GM19395 (cell line): Measurements from ENCODE around the gene SENP8.

ENCODE experiments used
- ATAC-seq: cut with Tn5 transposase; IDR thresholded peaks from one replicate; pipeline ENCODE4 v1.9.1; 2021; ENCODE audit warnings: mild to moderate bottlenecking, moderate library complexity; ENCODE audit not compliant: unreplicated experiment

SENP8 gene

DNA sequence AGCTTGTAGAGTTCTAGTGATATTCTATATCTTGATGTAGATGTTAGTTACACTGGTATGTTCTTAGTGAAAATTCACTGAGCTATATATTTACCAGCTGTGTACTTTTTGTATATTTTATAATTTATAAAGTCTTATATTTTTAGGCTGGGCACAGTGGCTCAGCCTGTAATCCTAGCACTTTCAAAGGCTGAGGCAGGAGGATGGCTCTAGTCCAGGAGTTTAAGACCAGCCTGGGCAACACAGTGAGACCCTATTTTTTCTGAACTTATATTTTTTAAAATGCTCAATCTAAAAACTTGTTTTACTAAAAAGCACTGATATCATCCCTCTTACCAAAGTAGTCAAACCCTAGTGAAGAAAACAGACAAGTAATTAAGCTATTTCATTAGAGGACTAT is 5.4 kb upstream of the SENP8 start:
- ATAC-seq, result no peak

DNA sequence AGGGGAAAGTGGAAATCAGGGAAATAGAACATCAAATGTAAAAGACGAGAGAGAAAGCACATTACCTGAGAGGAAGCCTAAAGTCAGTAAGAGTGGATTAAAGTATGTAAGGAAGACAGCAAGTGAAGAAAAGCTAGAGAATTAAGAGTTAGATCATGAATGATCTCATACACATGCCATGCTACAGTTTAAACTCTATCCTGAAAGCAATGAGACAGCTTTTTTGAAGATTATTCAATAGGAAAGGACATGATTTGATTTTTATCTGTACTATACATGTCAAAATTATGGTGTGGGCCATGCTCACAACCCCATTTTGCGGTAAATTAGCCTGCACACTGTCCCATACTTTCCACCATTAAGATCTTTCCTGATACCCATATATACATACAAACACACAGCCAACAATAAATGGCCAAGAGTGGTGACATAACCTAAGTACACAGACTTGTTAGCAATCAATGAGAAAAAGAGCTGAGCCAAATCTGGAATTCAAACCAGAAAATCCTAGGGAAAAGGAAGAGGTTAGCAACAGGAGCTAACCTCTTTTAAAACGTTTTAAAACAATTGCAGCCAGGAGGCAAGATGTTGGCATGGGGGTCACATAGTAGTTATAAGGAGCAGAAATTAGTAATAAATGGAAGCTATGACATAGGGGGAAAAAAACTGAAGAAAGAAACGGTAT is 4.7 kb upstream of the SENP8 start:
- no peak for ATAC-seq

- no peak for ATAC-seq
Observed at GRCh38 chr15:72116731-72117485, 1.3 kb upstream of the SENP8 start.

DNA sequence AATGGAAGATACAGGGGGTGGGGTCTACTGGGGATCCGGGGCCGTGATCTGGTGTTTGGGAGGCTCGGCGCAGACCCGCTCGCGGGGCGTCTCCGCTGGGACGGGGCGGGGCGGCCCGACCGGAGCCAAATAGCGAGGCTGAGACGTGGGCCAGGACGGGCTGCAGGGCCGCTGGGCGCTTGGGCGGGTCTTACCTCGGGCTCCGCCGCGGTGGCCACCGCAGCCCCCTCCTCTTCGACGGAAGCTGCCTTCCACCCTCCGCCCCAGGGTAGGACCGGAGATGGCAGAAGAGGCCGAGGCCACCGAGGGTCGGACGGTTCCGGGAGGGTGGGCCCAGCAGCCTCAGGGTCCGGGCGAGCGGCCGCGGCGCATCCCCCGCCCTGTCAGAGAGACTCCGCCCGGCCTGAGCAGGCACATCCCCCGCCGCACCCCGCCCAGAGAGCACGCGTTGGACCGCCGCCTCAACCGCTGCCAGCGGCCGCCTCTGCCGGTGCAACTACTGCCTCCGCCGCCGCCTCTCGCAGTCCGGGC is 652 bp upstream of the SENP8 start:
- ATAC-seq, result peak; percentile 74

DNA sequence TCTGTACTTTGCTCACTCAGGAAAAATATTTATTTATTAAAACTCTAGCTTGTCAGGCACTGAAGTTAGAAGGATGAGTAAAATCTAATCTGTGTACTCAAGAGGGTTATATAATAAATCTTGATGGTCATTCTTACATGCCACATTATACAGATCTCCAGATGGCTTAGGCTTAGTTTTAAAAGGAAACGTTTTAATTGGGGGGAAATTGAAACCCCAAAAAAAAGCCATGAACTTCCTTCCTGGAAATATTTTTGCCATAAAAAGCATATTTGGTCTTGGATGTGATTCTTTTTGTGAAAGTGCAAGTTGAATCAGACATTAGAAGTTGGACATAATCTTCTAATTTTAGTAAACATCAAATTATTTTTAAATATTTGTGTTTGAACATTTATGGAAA is 6.0 kb downstream of the SENP8 start:
- ATAC-seq, result no peak

- no peak for ATAC-seq
Observed at GRCh38 chr15:72127724-72128322, 9.6 kb downstream of the SENP8 start.

DNA sequence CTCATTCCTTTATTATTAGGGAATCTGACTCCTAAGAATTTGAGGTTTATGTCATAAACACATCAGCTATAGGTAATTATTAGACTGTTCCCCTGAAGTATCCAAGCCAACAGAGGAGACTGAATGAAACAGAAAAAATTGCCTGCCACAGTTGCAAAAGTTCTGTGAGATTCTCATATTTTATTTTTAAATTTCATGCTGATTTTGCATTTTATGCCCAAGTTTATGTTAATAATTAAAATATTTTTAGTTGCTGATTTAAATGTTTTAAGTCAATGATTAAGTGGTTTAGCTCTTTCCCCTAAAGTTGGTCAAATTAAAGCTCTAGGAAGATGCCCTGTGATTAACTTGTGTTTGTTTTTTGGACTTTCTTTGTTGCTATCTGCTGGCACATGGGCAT is 10.2 kb downstream of the SENP8 start:
- ATAC-seq, result no peak

GRCh38 chr15:72130272-72130671 is 12.1 kb downstream of the SENP8 start:
- ATAC-seq, result no peak

DNA sequence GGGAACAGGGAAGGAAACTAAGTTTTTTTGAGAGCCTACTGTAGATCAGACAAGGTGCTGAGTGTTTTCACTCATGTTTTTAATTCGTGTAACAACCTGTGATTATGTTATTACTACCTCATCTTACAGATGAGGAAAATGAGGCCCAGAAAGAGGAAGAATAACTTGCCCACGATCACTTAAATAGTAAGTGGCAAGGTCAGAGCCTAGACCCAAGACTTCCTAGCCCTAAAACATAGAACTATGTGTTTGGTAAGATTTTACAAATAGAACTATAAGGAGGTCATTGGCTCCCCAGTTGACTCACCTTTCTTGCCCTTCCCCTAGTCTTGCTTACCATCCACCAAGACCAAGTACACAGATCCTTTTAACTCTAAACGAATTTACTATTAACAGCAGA is 13.7 kb downstream of the SENP8 start:
- ATAC-seq, result no peak

DNA sequence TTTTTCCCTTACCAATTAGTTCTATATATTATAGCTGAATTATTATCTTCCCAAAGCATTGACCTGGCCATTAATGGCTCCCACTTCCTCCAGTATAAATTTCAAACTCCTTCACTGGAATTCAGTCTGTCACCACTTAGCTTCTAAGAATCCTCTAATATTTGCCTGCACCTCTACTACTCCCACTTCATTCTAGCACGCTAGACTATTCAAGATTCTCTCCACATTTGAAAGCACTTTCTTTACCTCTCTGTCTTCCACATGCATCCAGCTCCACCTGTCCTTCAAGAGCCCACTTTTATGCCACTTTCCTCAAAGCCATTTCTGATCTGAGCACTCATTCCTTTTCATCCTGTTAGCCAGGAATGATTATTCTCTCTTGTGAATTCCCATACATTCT is 15.0 kb downstream of the SENP8 start:
- ATAC-seq, result no peak

DNA sequence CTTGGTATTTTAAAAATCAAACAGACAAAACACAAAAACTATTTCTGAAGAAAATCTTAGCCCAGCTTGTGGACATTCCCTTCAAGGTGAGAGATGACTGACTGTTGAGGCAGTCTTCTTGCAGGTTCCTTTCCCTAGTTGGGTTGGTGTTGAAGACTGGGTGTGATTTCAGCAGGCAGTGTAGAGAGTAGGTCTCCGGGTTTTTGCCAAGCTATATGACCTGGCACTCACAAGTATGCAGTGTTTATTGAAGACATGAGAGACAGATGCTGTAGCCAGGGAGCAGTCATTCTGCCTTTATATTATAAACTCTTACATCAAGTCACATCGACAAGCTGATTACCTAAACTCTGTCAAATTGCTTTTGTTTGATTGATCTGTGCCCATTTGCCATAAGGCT is 17.5 kb downstream of the SENP8 start:
- ATAC-seq, result no peak

DNA sequence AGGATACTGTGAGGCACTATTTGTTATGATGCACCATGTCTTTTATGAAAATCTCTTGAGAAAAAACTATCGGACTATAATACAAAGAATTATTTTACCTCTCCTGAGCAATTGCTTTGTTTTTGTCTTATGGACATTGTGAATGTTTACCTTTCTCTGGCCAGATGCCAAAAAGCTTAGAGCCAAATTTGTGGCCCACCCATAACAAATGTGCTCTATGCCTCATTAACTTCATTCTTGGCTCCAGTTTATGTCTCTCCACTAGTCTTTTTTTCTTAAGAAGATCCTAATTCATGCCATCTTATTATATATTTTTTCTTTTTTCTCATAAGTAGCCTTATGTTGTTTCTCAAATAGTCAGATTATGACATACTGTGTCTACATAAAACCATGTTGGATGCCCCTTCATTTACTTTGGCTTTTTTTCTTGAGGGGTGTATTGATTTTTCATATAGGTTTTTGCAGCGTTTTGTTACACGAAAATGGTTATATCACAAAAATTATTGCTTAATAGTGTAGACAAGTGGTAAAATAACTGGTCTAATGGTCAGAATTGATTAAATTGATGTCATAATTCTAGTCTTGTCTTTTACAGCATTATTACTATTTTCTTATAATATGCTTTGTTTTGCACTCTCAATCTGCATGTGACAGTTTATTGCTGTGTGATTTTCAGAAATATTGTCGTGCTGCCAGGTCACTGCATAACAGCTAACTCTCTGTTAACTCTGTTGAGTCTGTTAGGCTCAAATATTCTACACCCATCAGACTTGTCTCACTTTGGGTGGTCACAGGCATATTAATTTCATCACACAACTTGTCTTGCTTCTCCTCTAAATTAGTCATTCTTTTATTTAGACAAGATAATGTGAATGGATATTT is 18.2 kb downstream of the SENP8 start:
- ATAC-seq, result no peak

- no peak for ATAC-seq
Observed at GRCh38 chr15:72139667-72140066, 21.5 kb downstream of the SENP8 start.

DNA sequence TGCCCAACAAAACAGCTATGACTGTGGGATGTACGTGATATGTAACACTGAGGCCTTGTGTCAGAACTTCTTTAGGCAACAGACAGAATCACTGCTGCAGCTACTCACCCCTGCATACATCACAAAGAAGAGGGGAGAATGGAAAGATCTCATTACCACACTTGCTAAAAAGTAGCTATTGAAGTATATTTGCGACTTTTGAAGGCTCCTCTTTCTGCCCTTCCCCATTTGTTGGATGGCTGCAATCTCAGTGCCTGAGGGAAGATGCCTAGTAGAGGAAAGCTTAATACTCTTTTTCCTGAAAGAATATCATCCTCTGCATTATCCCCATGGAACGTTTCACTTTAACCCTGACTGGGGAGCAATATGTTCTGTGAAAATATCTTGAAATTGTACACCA is 21.9 kb downstream of the SENP8 start:
- ATAC-seq, result no peak

DNA sequence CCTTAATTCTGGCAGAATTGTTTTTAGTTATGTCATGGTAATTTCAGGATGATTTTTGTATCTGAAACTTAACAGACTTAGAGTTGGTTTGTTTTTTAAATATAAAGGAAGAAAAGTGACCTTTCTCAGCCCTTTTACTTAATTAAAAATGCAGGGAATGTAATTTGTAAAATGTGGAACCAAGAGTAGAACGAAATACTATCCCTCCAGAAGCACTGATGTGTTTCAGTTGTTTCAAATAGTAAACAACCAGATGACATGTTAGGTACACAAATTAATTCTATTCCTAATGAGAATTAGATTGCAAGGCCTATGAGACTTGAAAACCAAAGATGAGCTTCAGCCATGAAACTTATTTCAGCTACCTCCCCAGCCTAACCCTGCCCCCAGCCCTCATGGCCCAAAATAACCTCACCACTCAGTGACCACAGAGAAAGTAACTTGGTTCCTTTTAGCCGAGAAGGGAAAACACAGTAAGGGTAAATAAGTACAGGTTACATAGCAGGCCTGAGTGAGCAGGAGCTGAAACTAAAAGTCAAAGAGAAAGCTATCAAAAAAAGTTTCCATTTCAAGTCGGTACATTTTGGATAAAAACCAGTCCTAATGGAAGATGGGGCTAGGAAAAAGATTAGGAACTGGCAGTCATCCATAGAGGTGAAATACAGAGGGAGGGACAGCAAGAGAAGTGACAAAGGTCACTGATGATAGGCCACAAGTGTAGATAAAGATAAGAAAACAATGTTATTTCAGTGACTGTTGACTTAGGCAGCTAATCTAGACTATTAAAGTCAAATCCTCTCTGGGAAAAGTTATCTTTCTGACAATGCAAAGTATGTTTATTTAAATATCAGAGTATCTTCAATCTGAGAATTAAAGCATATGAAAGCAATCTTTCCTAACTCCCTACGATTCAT is 23.2 kb downstream of the SENP8 start:
- peak; percentile 100 for ATAC-seq

- ATAC-seq, result no peak
Observed at GRCh38 chr15:72146221-72146620, 28.0 kb downstream of the SENP8 start.

DNA sequence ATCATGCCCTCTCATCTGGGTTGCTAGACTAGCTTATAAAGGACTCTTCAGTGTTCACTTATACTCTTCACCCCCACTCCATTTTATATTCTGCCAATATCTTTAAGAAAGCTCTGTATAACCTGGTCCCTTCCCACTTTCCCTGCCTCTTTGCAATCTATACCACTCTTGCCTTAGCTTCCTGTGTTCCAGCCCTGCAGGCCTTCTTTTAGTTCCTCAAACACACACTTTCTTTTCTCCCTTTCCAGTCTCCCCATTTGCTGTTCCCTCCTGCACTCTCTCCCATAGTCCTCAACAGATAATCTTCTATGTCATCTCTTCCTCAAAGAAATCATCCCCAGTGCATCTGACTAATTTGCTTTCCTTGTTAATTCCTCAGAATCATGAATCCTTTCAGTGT is 28.7 kb downstream of the SENP8 start:
- no peak for ATAC-seq

DNA sequence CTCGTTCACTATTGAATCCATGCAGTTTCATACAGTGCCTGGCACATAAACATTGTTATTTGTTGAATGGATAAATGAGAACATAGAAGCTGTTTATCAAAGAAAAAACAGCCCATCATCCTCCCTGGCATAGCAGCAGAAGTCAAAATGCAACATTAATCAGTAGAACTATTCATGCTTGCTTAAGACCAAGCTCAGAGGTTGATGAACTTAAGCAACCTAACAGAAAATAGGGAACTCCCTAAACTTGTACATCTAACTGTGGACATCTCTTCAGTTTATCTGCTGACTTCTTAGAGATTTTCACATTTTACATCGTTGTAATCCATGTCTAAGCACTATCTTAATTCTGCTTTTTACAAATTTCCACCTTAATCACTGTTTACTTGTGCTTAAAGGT is 29.2 kb downstream of the SENP8 start:
- no peak for ATAC-seq

GRCh38 chr15:72153269-72154000 is 35.2 kb downstream of the SENP8 start:
- ATAC-seq, result no peak
